ENCODE results near the gene SORT1. TPM values are rescaled to one million over a fixed set of nuclear protein-coding genes. Genes with fewer than 3 reads are reported as not detected.

The SORT1 gene
- total RNA-seq, 2 experiments from 2014 or later: 3.2 to 4.5 TPM

- H3K27me3 Mint-ChIP-seq: peaks cover 15% of the 10 kb centered on the region
- no peaks in the 10 kb centered on the region for H3K36me3 Mint-ChIP-seq (ENCODE audit: low read depth)
- H3K4me1 Mint-ChIP-seq: peaks cover 4% of the 10 kb centered on the region
- no peak for DNase-seq
- POLR2A ChIA-PET: no interaction called here
- CTCF ChIA-PET: no interaction called here
- H3K9me3 Mint-ChIP-seq: no peaks in the 10 kb centered on the region
- no peak overlapping the region for H3K27ac Mint-ChIP-seq
- no peak overlapping the region for H3K4me3 Mint-ChIP-seq
These were observed 55.5 kb downstream of the SORT1 start for GRCh38 chr1:109341944-109342930.

DNA sequence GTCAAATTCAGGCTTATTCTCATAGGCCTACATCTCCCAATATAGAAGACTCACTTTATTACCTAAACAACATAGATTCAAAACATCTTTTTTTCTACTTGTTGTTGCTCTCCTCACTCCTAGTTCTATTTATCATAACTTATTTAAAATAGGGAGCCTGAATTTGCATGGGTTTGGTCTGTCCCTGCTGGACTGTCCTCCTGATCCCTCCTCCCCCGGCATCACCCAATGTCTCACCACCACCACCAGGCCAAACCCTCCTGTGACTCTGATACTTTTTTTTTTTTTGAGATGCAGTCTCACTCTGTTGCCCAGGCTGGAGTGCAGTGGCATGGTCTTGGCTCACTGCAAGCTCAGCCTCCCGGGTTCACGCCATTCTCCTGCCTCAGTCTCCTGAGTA, 59.1 kb downstream of the SORT1 start:
- no peaks in the 10 kb centered on the region for H3K36me3 Mint-ChIP-seq (ENCODE audit: low read depth)
- ChIA-PET CTCF (no interaction called here), POLR2A (no interaction called here)
- H3K4me1 Mint-ChIP-seq: no peaks in the 10 kb centered on the region
- H3K27ac Mint-ChIP-seq: no peak overlapping the region
- DNase-seq: no peak
- H3K27me3 Mint-ChIP-seq: peaks cover 7% of the 10 kb centered on the region
- no peaks in the 10 kb centered on the region for H3K9me3 Mint-ChIP-seq
- no peak overlapping the region for H3K4me3 Mint-ChIP-seq

DNA sequence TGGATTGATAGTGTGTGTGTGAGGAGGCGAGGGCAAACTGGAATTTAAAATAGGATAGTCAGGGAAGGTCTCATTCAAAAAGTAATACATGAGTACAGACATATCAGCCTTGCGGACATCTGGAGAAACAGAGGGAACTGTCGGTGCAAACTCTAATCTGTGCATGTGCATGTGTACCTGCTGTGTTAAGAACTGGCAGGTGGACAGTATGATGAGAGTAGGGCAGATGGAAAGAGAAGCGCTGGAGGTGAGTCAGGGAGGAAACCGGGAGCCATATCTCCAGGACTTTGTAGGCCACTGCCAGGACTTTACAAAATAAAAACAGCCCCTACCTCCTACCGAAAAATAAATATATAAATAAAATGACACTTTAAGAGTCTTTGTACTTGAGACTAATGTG, 59.6 kb downstream of the SORT1 start:
- no peak overlapping the region for H3K4me3 Mint-ChIP-seq
- no peak for DNase-seq
- ChIA-PET POLR2A (no interaction called here), CTCF (no interaction called here)
- H3K9me3 Mint-ChIP-seq: peaks cover 2% of the 10 kb centered on the region
- no peaks in the 10 kb centered on the region for H3K4me1 Mint-ChIP-seq
- H3K36me3 Mint-ChIP-seq (ENCODE audit: low read depth): no peaks in the 10 kb centered on the region
- peaks cover 9% of the 10 kb centered on the region for H3K27me3 Mint-ChIP-seq
- H3K27ac Mint-ChIP-seq: no peak overlapping the region

DNA sequence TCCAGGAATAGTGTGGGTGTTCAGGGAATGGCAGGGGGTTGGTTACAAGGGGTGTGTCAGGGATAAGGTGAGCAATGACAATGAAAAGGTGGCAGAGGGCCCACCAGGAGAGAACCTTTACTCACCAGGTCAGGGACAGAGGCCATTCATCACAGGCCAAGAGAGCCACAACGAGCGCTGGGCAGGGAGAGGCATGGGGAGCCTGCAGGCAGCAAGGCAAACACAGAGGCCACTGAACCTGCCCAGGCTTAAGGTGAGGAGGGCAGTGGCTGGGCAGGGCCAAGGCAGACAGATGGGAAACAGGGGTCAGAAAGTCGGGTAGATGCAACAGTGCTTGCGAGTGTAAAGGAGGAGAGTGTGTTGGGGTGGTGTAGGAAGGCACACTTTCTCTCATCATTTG, 62.6 kb downstream of the SORT1 start:
- H3K4me3 Mint-ChIP-seq: no peak overlapping the region
- POLR2A ChIA-PET: no interaction called here

GRCh38 chr1:109331113-109331512, 66.6 kb downstream of the SORT1 start:
- ChIA-PET POLR2A (no interaction called here), CTCF (no interaction called here)
- H3K27ac Mint-ChIP-seq: no peak overlapping the region
- H3K9me3 Mint-ChIP-seq: peaks cover 19% of the 10 kb centered on the region
- no peaks in the 10 kb centered on the region for H3K4me1 Mint-ChIP-seq
- DNase-seq: no peak
- H3K4me3 Mint-ChIP-seq: no peak overlapping the region
- peaks cover 11% of the 10 kb centered on the region for H3K36me3 Mint-ChIP-seq (ENCODE audit: low read depth)
- peaks cover 21% of the 10 kb centered on the region for H3K27me3 Mint-ChIP-seq

More for the DNA sequence above, 62.6 kb downstream of the SORT1 start:
- Mint-ChIP-seq H3K36me3 (ENCODE audit: low read depth) (peaks cover 8% of the 10 kb centered on the region), H3K27me3 (peaks cover 14% of the 10 kb centered on the region), H3K4me1 (no peaks in the 10 kb centered on the region), H3K27ac (no peak overlapping the region), H3K9me3 (peaks cover 16% of the 10 kb centered on the region)
- DNase-seq: no peak
- CTCF ChIA-PET: no interaction called here

- no peak for DNase-seq
- H3K27me3 Mint-ChIP-seq: peaks cover 18% of the 10 kb centered on the region
- POLR2A ChIA-PET: no interaction called here
- no peak overlapping the region for H3K4me3 Mint-ChIP-seq
- H3K36me3 Mint-ChIP-seq (ENCODE audit: low read depth): peaks cover 11% of the 10 kb centered on the region
- H3K4me1 Mint-ChIP-seq: peaks cover under 1% of the 10 kb centered on the region
- H3K9me3 Mint-ChIP-seq: peaks cover 16% of the 10 kb centered on the region
- no peak overlapping the region for H3K27ac Mint-ChIP-seq
- CTCF ChIA-PET: no interaction called here
These were observed 70.4 kb downstream of the SORT1 start for GRCh38 chr1:109327285-109327684.

DNA sequence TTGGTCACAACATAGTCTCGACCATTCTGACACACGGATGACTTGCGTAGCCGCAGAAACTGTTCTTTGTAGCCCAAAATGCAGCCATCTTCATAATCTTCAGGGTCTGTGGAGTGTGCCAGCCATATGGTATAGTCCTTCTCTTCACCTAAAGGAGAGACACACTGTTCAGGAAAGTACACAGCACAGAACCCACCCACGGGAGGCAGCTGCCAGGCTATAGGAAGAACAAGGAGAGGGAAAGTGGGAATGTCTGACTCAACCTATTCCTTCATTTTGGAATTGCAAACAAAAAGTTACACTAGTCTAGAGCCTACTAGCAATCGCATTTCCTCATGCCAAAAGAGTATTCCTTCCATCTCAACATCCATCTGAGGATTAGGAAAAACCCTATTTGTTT, 74.7 kb downstream of the SORT1 start:
- Mint-ChIP-seq H3K9me3 (no peaks in the 10 kb centered on the region), H3K36me3 (ENCODE audit: low read depth) (no peaks in the 10 kb centered on the region), H3K27me3 (peaks cover 14% of the 10 kb centered on the region), H3K27ac (no peak overlapping the region), H3K4me3 (no peak overlapping the region), H3K4me1 (peaks cover 4% of the 10 kb centered on the region)
- no peak for DNase-seq
- ChIA-PET CTCF (no interaction called here), POLR2A (no interaction called here)

GRCh38 chr1:109319114-109319513, 78.6 kb downstream of the SORT1 start:
- Mint-ChIP-seq H3K27ac (no peak overlapping the region), H3K4me1 (peaks cover 4% of the 10 kb centered on the region), H3K36me3 (ENCODE audit: low read depth) (no peaks in the 10 kb centered on the region), H3K9me3 (no peaks in the 10 kb centered on the region), H3K4me3 (no peak overlapping the region), H3K27me3 (peaks cover 20% of the 10 kb centered on the region)
- POLR2A ChIA-PET: no interaction called here
- CTCF ChIA-PET: no interaction called here
- DNase-seq: no peak

GRCh38 chr1:109316506-109316905, 81.2 kb downstream of the SORT1 start:
- Mint-ChIP-seq H3K4me1 (no peaks in the 10 kb centered on the region), H3K36me3 (ENCODE audit: low read depth) (no peaks in the 10 kb centered on the region), H3K4me3 (no peak overlapping the region), H3K9me3 (no peaks in the 10 kb centered on the region), H3K27me3 (peaks cover 30% of the 10 kb centered on the region), H3K27ac (no peak overlapping the region)
- POLR2A ChIA-PET: no interaction called here
- DNase-seq: no peak
- CTCF ChIA-PET: interaction anchor here (0.6 to 1.7 kb wide), 2 partner anchors 39 to 71 kb away, joined by 3 to 4 read pairs; no protein-coding TSS in a partner anchor

DNA sequence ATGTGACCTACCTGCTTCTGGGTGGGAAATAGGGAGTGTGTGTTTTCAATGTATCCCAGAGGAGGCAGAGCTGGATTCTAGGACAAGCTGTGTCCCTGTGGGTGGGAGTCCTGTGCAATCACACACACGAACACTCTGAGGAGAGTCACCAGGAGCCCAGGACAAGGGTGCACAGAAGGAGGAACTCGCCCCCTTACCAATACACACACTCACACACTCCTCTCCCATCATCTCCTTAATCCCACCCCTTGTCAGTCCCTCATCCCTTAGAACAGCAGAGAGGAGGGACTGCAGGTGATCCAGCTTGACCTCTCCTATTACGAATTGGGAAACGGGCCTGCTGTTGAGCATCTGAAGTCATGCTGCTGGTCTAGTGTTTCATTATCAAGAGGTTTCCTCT, 82.4 kb downstream of the SORT1 start:
- DNase-seq: no peak
- Mint-ChIP-seq H3K27ac (no peak overlapping the region), H3K9me3 (no peaks in the 10 kb centered on the region), H3K27me3 (peaks cover 30% of the 10 kb centered on the region), H3K36me3 (ENCODE audit: low read depth) (no peaks in the 10 kb centered on the region), H3K4me1 (no peaks in the 10 kb centered on the region), H3K4me3 (no peak overlapping the region)
- POLR2A ChIA-PET: no interaction called here
- CTCF ChIA-PET: interaction anchor here (1.7 kb wide), 1 partner anchor 38 kb away, joined by 4 read pairs; no protein-coding TSS in a partner anchor

- ChIA-PET POLR2A (no interaction called here), CTCF (interaction anchor here (1.7 kb wide), 1 partner anchor 38 kb away, joined by 4 read pairs; no protein-coding TSS in a partner anchor)
- H3K36me3 Mint-ChIP-seq (ENCODE audit: low read depth): no peaks in the 10 kb centered on the region
- DNase-seq: no peak
- no peaks in the 10 kb centered on the region for H3K9me3 Mint-ChIP-seq
- no peak overlapping the region for H3K27ac Mint-ChIP-seq
- no peak overlapping the region for H3K4me3 Mint-ChIP-seq
- H3K4me1 Mint-ChIP-seq: no peaks in the 10 kb centered on the region
- H3K27me3 Mint-ChIP-seq: peaks cover 29% of the 10 kb centered on the region
These were observed 82.9 kb downstream of the SORT1 start for GRCh38 chr1:109314795-109315194.

GRCh38 chr1:109312978-109313775, 84.5 kb downstream of the SORT1 start:
- ChIA-PET CTCF (no interaction called here), POLR2A (no interaction called here)
- no peak overlapping the region for H3K27ac Mint-ChIP-seq
- no peak overlapping the region for H3K4me3 Mint-ChIP-seq
- H3K4me1 Mint-ChIP-seq: no peaks in the 10 kb centered on the region
- no peaks in the 10 kb centered on the region for H3K9me3 Mint-ChIP-seq
- DNase-seq: no peak
- H3K27me3 Mint-ChIP-seq: peaks cover 36% of the 10 kb centered on the region
- no peaks in the 10 kb centered on the region for H3K36me3 Mint-ChIP-seq (ENCODE audit: low read depth)

DNA sequence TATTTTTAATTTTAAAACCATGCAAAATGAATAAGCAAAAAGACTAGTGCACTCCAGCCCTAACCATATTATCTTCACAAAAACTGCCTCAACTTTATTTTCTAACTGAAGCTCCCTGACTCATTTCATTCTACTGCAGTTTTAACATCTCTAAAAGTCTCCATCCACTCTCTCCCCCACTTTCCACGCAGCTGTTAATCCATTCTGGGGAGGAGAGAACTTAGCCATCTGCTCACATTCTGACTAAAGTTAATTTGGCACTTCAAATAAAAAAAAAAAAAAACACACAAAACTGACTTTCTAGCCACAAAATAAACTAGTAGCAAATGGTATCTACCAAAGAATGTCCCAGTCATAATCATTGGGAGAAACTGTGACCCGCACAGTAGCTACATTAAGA, 85.5 kb downstream of the SORT1 start:
- POLR2A ChIA-PET: no interaction called here

More for the DNA sequence above, 85.5 kb downstream of the SORT1 start:
- no peaks in the 10 kb centered on the region for H3K36me3 Mint-ChIP-seq (ENCODE audit: low read depth)
- DNase-seq: no peak
- no peaks in the 10 kb centered on the region for H3K9me3 Mint-ChIP-seq
- no peak overlapping the region for H3K4me3 Mint-ChIP-seq
- H3K27ac Mint-ChIP-seq: no peak overlapping the region
- H3K4me1 Mint-ChIP-seq: no peaks in the 10 kb centered on the region
- peaks cover 36% of the 10 kb centered on the region for H3K27me3 Mint-ChIP-seq
- CTCF ChIA-PET: no interaction called here

Measured in activated CD4-positive, alpha-beta memory T cell treated with anti-CD3 and anti-CD28 coated beads, Interleukin-2, amount 10 ng/mL, durations not matched to agents 7 days and 5 days (primary cell).